Smooth muscle cell (in vitro differentiated cells): ENCODE measurements around the gene DYTN. TPM values are rescaled to one million over a fixed set of nuclear protein-coding genes. Genes with fewer than 3 reads are reported as not detected.

Experiments
- DNase-seq: peaks from one replicate; lab custom pipeline; 2025; ENCODE audit not compliant: unreplicated experiment; lab: John Stamatoyannopoulos, UW
- H2AFZ ChIP-seq: fragments of 200-600 bp; sonication (generic); 2 replicates; pipeline ENCODE4 v1.6.0; 2016; ENCODE audit warnings: antibody characterized with exemption, low read depth, mild to moderate bottlenecking
- H3F3A ChIP-seq: fragments of 200-600 bp; sonication (generic); 2 replicates; pipeline ENCODE4 v1.6.0; 2017; ENCODE audit warnings: antibody characterized with exemption, low read depth
- H3K27ac ChIP-seq: fragments of 200-600 bp; sonication (generic); 2 replicates; pipeline ENCODE4 v1.5.1; 2016; ENCODE audit warnings: low read depth, mild to moderate bottlenecking
- H3K27me3 ChIP-seq: fragments of 200-600 bp; sonication (generic); 2 replicates; pipeline ENCODE4 v1.6.1; 2016; ENCODE audit warnings: low read depth, mild to moderate bottlenecking
- H3K36me3 ChIP-seq: fragments of 200-600 bp; sonication (generic); 2 replicates; pipeline ENCODE4 v1.5.1; 2016; ENCODE audit warnings: low read depth
- H3K4me1 ChIP-seq: fragments of 200-600 bp; sonication (generic); 2 replicates; pipeline ENCODE4 v1.5.1; 2016; ENCODE audit warnings: low read depth
- H3K4me2 ChIP-seq: fragments of 200-600 bp; sonication (generic); 2 replicates; pipeline ENCODE4 v1.6.0; 2016; ENCODE audit warnings: mild to moderate bottlenecking
- H3K4me3 ChIP-seq: fragments of 200-600 bp; sonication (generic); 2 replicates; pipeline ENCODE4 v1.5.1; 2016; ENCODE audit warnings: mild to moderate bottlenecking
- H3K79me2 ChIP-seq: fragments of 200-600 bp; sonication (generic); 2 replicates; pipeline ENCODE4 v1.6.0; 2016; ENCODE audit warnings: low read depth, mild to moderate bottlenecking
- H3K9ac ChIP-seq: fragments of 200-600 bp; sonication (generic); 2 replicates; pipeline ENCODE4 v1.6.0; 2016; ENCODE audit warnings: low read depth
- H3K9me3 ChIP-seq: fragments of 200-600 bp; sonication (generic); replicated peaks from 2 replicates; pipeline ENCODE4 v1.5.1; 2016; ENCODE audit warnings: low read depth
- H4K20me1 ChIP-seq: fragments of 200-600 bp; sonication (generic); 2 replicates; pipeline ENCODE4 v1.6.0; 2016; ENCODE audit warnings: low read depth
- CTCF ChIP-seq: fragments of 200-600 bp; sonication (generic); IDR thresholded peaks from 2 replicates; pipeline ENCODE4 v1.5.1; 2017; ENCODE audit warnings: borderline replicate concordance, mild to moderate bottlenecking, antibody characterized with exemption; ENCODE audit not compliant: insufficient read depth, poor library complexity, severe bottlenecking
- WGBS: methylation state at CpG from one replicate; pipeline ENCODE4 v1.1.7; 2016; ENCODE audit warnings: low lambda C conversion rate; 5-methylcytosine and 5-hydroxymethylcytosine counted together
- polyA plus RNA-seq: library from polyadenylated mRNA; unstranded; fragments of >200 nt; fragmentation: Nextera tagmentation; extraction: Ambion mirVana; gene quantifications from 2 replicates; pipeline ENCODE4 v1.2.1, GENCODE V29; 2016
- total RNA-seq: library from RNA; depleted of rRNA; stranded (reverse); fragments of >200 nt; gene quantifications from 2 replicates; pipeline ENCODE4 v1.2.3, GENCODE V29; 2014

DYTN gene
- total and polyA plus RNA-seq, 2 experiments from 2014 or later = not detected

- no peak overlapping the region for H2AFZ ChIP-seq
- H3K79me2 ChIP-seq = no peaks in the 10 kb centered on the region
- 86% methylated on average over 5 of the region's 5 CpGs for WGBS
- DNase-seq = no peak
- no peak overlapping the region for H3K9ac ChIP-seq
- H3K27ac ChIP-seq = no peak overlapping the region
- H3K4me2 ChIP-seq = no peak overlapping the region
- no peaks in the 10 kb centered on the region for H3K9me3 ChIP-seq
- H3F3A ChIP-seq = no peaks in the 10 kb centered on the region
- H3K4me3 ChIP-seq = no peak overlapping the region
- no peaks in the 10 kb centered on the region for H4K20me1 ChIP-seq
- H3K27me3 ChIP-seq = no peaks in the 10 kb centered on the region
- no peak for TF ChIP-seq CTCF
- H3K36me3 ChIP-seq = no peaks in the 10 kb centered on the region
- no peaks in the 10 kb centered on the region for H3K4me1 ChIP-seq
Measured at GRCh38 chr2:206736935-206737334, 18.7 kb upstream of the DYTN start.

DNA sequence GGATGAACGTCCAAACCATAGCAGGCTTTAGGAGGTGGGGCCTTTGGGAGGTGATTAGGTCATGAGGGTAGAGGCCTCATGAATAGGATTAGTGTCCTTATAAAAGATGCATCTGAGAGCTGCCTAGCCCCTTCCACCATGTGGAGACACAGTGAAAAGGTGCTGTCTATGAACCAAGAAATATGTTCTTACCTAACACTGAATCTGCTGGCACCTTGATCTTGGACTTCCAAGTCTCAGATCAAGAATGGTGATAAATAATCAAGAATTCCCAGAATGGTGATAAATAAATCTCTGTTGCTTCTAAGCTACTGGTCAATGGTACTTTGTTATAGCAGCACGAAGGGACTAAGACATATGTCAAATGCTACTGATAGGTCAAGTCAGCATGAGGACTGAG is 15.1 kb upstream of the DYTN start:
- Histone ChIP-seq H3K27me3 (no peaks in the 10 kb centered on the region), H3K79me2 (no peaks in the 10 kb centered on the region), H2AFZ (no peak overlapping the region), H3K36me3 (no peaks in the 10 kb centered on the region), H3F3A (no peaks in the 10 kb centered on the region), H3K9ac (no peak overlapping the region), H3K4me1 (no peaks in the 10 kb centered on the region), H4K20me1 (no peaks in the 10 kb centered on the region), H3K27ac (no peak overlapping the region), H3K9me3 (no peaks in the 10 kb centered on the region), H3K4me2 (no peak overlapping the region), H3K4me3 (no peak overlapping the region)
- DNase-seq = no peak
- 84% methylated on average over 2 of the region's 2 CpGs for WGBS
- no peak for TF ChIP-seq CTCF

GRCh38 chr2:206728277-206729199 is 10.3 kb upstream of the DYTN start:
- Histone ChIP-seq H3K9me3 (no peaks in the 10 kb centered on the region), H3K27ac (no peak overlapping the region), H3K4me2 (no peak overlapping the region), H2AFZ (no peak overlapping the region), H3K9ac (no peak overlapping the region), H3F3A (no peaks in the 10 kb centered on the region), H3K27me3 (no peaks in the 10 kb centered on the region), H3K4me3 (no peak overlapping the region), H3K79me2 (no peaks in the 10 kb centered on the region), H3K36me3 (no peaks in the 10 kb centered on the region), H4K20me1 (no peaks in the 10 kb centered on the region), H3K4me1 (no peaks in the 10 kb centered on the region)
- 78% methylated on average over 7 of the region's 7 CpGs for WGBS
- DNase-seq = no peak
- TF ChIP-seq CTCF = no peak

- Histone ChIP-seq H3K79me2 (no peaks in the 10 kb centered on the region), H3K4me2 (no peak overlapping the region), H3K9me3 (no peaks in the 10 kb centered on the region), H3K9ac (no peak overlapping the region), H3K4me3 (no peak overlapping the region), H3F3A (no peaks in the 10 kb centered on the region), H2AFZ (no peak overlapping the region), H3K27me3 (no peaks in the 10 kb centered on the region), H3K27ac (no peak overlapping the region), H4K20me1 (no peaks in the 10 kb centered on the region), H3K4me1 (no peaks in the 10 kb centered on the region), H3K36me3 (no peaks in the 10 kb centered on the region)
- DNase-seq = no peak
- 91% methylated on average over 2 of the region's 2 CpGs for WGBS
- no peak for TF ChIP-seq CTCF
Measured at GRCh38 chr2:206727287-206727686, 9.1 kb upstream of the DYTN start.
